ENCODE measurements around the gene HIGD1C. TPM values are rescaled to one million over a fixed set of nuclear protein-coding genes. Genes with fewer than 3 reads are reported as not detected.
"Not testable (repeated sequence)": the region's sequence is repeated elsewhere in the genome, so short reads cannot be mapped to it uniquely, and the experiment has no call there.

Gene HIGD1C
- total and polyA plus RNA-seq, 5 donors from 2014 or later = not detected

DNA sequence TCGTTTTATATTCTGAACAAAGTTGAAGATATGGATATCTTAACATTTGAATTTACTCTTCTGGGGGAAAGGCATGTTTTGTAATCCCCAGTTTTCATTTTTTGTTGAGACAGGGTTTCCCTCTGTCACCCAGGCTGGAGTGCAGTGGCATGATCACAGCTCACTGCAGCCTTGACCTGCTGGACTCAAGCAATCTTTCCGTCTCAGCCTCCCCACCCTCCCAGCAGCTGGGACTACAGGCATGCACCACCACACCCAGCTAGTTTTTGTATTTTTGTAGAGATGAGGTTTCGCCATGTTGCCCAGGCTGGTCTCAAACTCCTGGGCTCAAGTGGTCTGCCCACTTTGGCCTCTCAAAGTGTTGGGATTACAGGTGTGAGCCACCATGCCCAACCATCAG lies 25.4 kb upstream of the HIGD1C start:
- H3K9me3 Mint-ChIP-seq; H3K27me3 ChIP-seq (ENCODE audit: control insufficient read depth, insufficient read depth, low read length); ATAC-seq (ENCODE audit: low read depth in 2 of 2); H3K27me3 Mint-ChIP-seq; H3K36me3 Mint-ChIP-seq; DNase-seq; H3K9me3 ChIP-seq (ENCODE audit: control insufficient read depth in 2 of 2, low read length in 2 of 2); H3K27ac ChIP-seq (ENCODE audit: insufficient read depth, low read length, poor library complexity, severe bottlenecking); H3K36me3 ChIP-seq (ENCODE audit: control insufficient read depth, insufficient read depth, low read length): not testable (repeated sequence)
- Mint-ChIP-seq H3K4me3 (peak overlapping the region; percentile 87 to 98 (median 94)), H3K27ac (peak overlapping the region; percentile 1 to 80 (median 27)), H3K4me1 (peaks cover 12 to 64% (median 47%) of the 10 kb centered on the region in 4 donors)
- Histone ChIP-seq H3K4me1 (ENCODE audit: control insufficient read depth, insufficient read depth, low read length, poor library complexity, severe bottlenecking) (peaks cover 24% of the 10 kb centered on the region), H3K4me3 (ENCODE audit: low read depth, low read length) (peak overlapping the region; percentile 93)

DNA sequence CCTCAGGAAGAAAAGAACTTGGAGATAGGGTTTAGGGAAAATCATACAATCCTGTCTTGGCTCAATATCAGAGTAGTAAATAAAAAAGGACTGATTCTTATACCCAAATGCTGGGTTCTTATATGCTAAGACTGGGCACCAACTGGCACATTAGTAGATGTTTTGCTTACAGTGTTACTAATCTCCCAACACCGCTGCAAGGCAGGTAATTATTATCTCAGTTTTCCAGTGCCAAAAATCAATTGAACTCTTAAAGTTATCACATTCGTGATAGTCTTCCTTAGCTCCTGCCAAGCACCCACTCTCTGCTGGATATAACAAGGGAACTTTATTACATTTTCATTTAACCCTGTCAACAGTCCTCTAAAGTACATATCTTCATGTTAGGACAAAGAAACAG lies 25.0 kb upstream of the HIGD1C start:
- Mint-ChIP-seq H3K9me3 (peaks cover 0 to 1% (median 0%) of the 10 kb centered on the region in 7 donors), H3K27ac (peak overlapping the region; percentile 6 to 80 (median 27)), H3K27me3 (peaks cover 6% of the 10 kb centered on the region), H3K4me3 (peak overlapping the region; percentile 87 to 98 (median 94)), H3K36me3 (peaks cover 12% of the 10 kb centered on the region), H3K4me1 (peaks cover 12 to 68% (median 45%) of the 10 kb centered on the region in 4 donors)
- peaks cover 24% of the 10 kb centered on the region for H3K4me1 ChIP-seq (ENCODE audit: control insufficient read depth, insufficient read depth, low read length, poor library complexity, severe bottlenecking)
- H3K27me3 ChIP-seq (ENCODE audit: control insufficient read depth, insufficient read depth, low read length) = no peaks in the 10 kb centered on the region
- ATAC-seq (ENCODE audit: low read depth in 2 of 2) (no peak), DNase-seq (no peak)
- peak overlapping the region; percentile 93 for H3K4me3 ChIP-seq (ENCODE audit: low read depth, low read length)
- H3K36me3 ChIP-seq (ENCODE audit: control insufficient read depth, insufficient read depth, low read length) = no peaks in the 10 kb centered on the region
- H3K27ac ChIP-seq (ENCODE audit: insufficient read depth, low read length, poor library complexity, severe bottlenecking) = no peak overlapping the region
- H3K9me3 ChIP-seq (ENCODE audit: control insufficient read depth in 2 of 2, low read length in 2 of 2) = no peaks in the 10 kb centered on the region

DNA sequence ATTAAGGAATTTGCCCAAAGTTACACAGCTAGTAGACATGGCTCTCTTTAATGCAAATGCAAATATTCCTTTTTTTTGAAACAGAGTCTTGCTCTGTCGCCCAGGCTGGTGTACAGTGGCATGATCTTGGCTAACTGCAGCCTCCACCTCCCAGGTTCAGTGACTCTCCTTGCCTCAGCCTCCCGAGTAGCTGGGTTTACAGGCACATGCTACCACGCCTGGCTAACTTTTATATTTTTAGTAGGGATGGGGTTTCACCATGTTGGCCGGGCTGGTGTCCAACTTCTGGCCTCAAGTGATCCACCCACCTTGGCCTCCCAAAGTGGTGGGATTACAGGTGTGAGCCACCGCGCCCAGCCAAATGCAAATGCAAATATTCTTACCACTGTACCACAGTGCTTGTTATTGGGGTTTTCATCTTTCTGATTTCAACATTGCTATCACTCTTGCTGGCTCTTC lies 24.5 kb upstream of the HIGD1C start:
- peaks cover 12 to 70% (median 45%) of the 10 kb centered on the region in 4 donors for H3K4me1 Mint-ChIP-seq
- Histone ChIP-seq H3K4me3 (ENCODE audit: low read depth, low read length) (peak overlapping the region; percentile 93), H3K27ac (ENCODE audit: insufficient read depth, low read length, poor library complexity, severe bottlenecking) (no peak overlapping the region)

DNA sequence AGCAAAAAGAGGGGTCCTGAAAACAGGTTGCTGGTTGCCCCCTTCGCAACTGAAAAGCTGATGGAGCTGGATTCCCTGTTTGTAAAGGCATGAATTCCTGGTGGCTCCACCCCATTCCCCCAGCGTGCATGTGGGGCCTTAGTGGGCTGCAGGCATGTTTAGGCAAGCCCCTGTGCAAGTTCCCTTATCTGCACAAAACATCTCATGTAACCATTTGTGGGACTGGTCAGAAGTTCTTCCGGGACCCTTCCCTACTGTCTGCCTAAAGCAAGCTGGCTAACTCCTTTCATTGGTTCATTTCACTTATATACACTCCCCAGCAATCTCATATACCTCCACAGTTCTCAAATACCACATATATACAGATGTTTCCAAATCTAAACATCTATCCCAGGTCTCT lies 24.0 kb upstream of the HIGD1C start:
- Mint-ChIP-seq H3K9me3 (peaks cover 0 to 1% (median 0%) of the 10 kb centered on the region in 7 donors), H3K27ac (peak overlapping the region; percentile 17 to 27 (median 21)), H3K4me1 (peaks cover 12 to 72% (median 44%) of the 10 kb centered on the region in 4 donors), H3K27me3 (peaks cover 6% of the 10 kb centered on the region), H3K36me3 (peaks cover 18% of the 10 kb centered on the region), H3K4me3 (peak overlapping the region; percentile 87 to 98 (median 94))
- Histone ChIP-seq H3K36me3 (ENCODE audit: control insufficient read depth, insufficient read depth, low read length) (no peaks in the 10 kb centered on the region), H3K27me3 (ENCODE audit: control insufficient read depth, insufficient read depth, low read length) (no peaks in the 10 kb centered on the region), H3K4me3 (ENCODE audit: low read depth, low read length) (peak overlapping the region; percentile 93), H3K9me3 (ENCODE audit: control insufficient read depth in 2 of 2, low read length in 2 of 2) (no peaks in the 10 kb centered on the region), H3K4me1 (ENCODE audit: control insufficient read depth, insufficient read depth, low read length, poor library complexity, severe bottlenecking) (peaks cover 21% of the 10 kb centered on the region), H3K27ac (ENCODE audit: insufficient read depth, low read length, poor library complexity, severe bottlenecking) (no peak overlapping the region)
- ATAC-seq (ENCODE audit: low read depth in 2 of 2) = no peak
- DNase-seq = no peak

More for the DNA sequence above, 24.5 kb upstream of the HIGD1C start:
- peaks cover 17% of the 10 kb centered on the region for H3K36me3 Mint-ChIP-seq
- no peaks in the 10 kb centered on the region for H3K9me3 ChIP-seq (ENCODE audit: control insufficient read depth in 2 of 2, low read length in 2 of 2)
- peak overlapping the region; percentile 87 to 98 (median 94) for H3K4me3 Mint-ChIP-seq
- no peaks in the 10 kb centered on the region for H3K27me3 ChIP-seq (ENCODE audit: control insufficient read depth, insufficient read depth, low read length)
- H3K27ac Mint-ChIP-seq = peak overlapping the region; percentile 27 to 69 (median 66)
- DNase-seq (no peak), ATAC-seq (ENCODE audit: low read depth in 2 of 2) (no peak)
- peaks cover 24% of the 10 kb centered on the region for H3K4me1 ChIP-seq (ENCODE audit: control insufficient read depth, insufficient read depth, low read length, poor library complexity, severe bottlenecking)
- no peaks in the 10 kb centered on the region for H3K36me3 ChIP-seq (ENCODE audit: control insufficient read depth, insufficient read depth, low read length)
- peaks cover 0 to 1% (median 0%) of the 10 kb centered on the region in 7 donors for H3K9me3 Mint-ChIP-seq
- peaks cover 6% of the 10 kb centered on the region for H3K27me3 Mint-ChIP-seq

DNA sequence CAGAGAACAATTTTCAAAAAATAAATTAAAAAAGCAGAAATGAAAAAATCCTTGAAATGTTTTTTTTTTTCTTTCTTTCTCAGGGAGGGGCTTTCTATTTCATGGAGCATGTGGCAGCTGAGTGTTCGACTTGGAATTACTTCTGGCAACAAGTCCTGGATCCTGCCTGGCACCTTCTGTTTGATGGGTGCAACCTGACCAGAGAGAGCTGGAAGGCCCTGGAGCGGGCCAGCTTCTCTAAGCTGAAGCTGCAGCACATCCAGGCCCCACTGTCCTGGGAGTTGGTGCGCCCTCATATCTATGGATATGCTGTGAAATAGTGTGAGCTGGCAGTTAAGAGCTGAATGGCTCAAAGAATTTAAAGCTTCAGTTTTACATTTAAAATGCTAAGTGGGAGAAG lies 22.5 kb upstream of the HIGD1C start:
- ATAC-seq (ENCODE audit: low read depth in 2 of 2) (no peak), DNase-seq (no peak)
- Mint-ChIP-seq H3K27me3 (no peaks in the 10 kb centered on the region), H3K4me3 (peak overlapping the region in 2 of 4 donors; percentile 13 to 56), H3K36me3 (peaks cover 18% of the 10 kb centered on the region), H3K4me1 (peaks cover 12 to 65% (median 38%) of the 10 kb centered on the region in 4 donors), H3K27ac (peak overlapping the region in 1 of 3 donors; percentile 57), H3K9me3 (no peaks in the 10 kb centered on the region)
- Histone ChIP-seq H3K4me3 (ENCODE audit: low read depth, low read length) (no peak overlapping the region), H3K36me3 (ENCODE audit: control insufficient read depth, insufficient read depth, low read length) (no peaks in the 10 kb centered on the region), H3K9me3 (ENCODE audit: control insufficient read depth in 2 of 2, low read length in 2 of 2) (no peaks in the 10 kb centered on the region), H3K4me1 (ENCODE audit: control insufficient read depth, insufficient read depth, low read length, poor library complexity, severe bottlenecking) (peaks cover 8% of the 10 kb centered on the region), H3K27me3 (ENCODE audit: control insufficient read depth, insufficient read depth, low read length) (no peaks in the 10 kb centered on the region), H3K27ac (ENCODE audit: insufficient read depth, low read length, poor library complexity, severe bottlenecking) (no peak overlapping the region)

DNA sequence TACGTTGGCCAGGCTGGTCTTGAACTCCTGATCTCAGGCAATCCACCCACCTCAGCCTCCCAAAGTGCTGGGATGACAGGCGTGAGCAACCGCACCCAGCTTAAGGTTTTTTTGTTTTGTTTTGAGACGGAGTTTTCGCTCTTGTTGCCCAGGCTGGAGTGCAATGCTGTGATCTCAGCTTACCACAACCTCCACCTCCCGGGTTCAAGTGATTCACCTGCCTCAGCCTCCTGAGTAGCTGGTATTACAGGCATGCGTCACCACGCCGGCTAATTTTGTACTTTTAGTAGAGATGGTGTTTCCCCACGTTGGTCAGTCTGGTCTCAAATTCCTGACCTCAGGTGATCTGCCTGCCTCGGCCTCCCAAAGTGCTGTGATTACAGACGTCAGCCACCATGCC lies 21.9 kb upstream of the HIGD1C start:
- not testable (repeated sequence) for H3K4me3 ChIP-seq (ENCODE audit: low read depth, low read length); H3K27ac ChIP-seq (ENCODE audit: insufficient read depth, low read length, poor library complexity, severe bottlenecking); H3K4me3 Mint-ChIP-seq; DNase-seq; H3K27me3 ChIP-seq (ENCODE audit: control insufficient read depth, insufficient read depth, low read length); H3K9me3 Mint-ChIP-seq; H3K9me3 ChIP-seq (ENCODE audit: control insufficient read depth in 2 of 2, low read length in 2 of 2); H3K27me3 Mint-ChIP-seq; H3K36me3 ChIP-seq (ENCODE audit: control insufficient read depth, insufficient read depth, low read length); H3K4me1 ChIP-seq (ENCODE audit: control insufficient read depth, insufficient read depth, low read length, poor library complexity, severe bottlenecking); ATAC-seq (ENCODE audit: low read depth in 2 of 2)
- Mint-ChIP-seq H3K36me3 (peaks cover 18% of the 10 kb centered on the region), H3K4me1 (peaks cover 12 to 62% (median 34%) of the 10 kb centered on the region in 4 donors), H3K27ac (peak overlapping the region in 1 of 3 donors; percentile 16)

DNA sequence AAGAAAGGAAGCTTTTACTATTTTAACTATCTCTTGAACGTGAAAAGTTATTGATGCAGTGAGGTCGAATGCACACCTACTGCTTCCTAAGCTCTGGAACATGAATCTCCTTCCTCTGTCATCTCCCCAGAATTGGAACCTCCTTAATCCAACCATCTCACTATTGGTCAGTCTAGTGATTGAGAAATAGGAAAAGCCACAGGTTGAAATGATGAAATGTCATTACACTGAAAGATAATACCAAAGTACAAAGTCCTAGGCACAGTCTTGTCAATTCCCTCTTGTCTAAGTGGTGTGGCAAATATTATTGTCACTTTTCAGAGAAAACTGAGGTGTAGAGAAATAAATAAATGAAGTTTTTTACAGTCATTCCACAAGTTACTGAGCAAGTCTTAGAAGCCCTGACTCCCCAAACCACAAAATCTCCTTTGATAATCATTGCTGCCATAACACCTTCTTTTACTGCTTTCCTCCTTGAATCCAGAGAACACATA lies 19.5 kb upstream of the HIGD1C start:
- Mint-ChIP-seq H3K27me3 (no peaks in the 10 kb centered on the region), H3K4me3 (no peak overlapping the region)
- H3K27ac ChIP-seq (ENCODE audit: insufficient read depth, low read length, poor library complexity, severe bottlenecking) = no peak overlapping the region

More for the DNA sequence above, 19.5 kb upstream of the HIGD1C start:
- ATAC-seq (ENCODE audit: low read depth in 2 of 2) (no peak), DNase-seq (no peak)
- Histone ChIP-seq H3K27me3 (ENCODE audit: control insufficient read depth, insufficient read depth, low read length) (no peaks in the 10 kb centered on the region), H3K9me3 (ENCODE audit: control insufficient read depth in 2 of 2, low read length in 2 of 2) (peaks cover 2 to 8% of the 10 kb centered on the region in 2 experiments), H3K4me1 (ENCODE audit: control insufficient read depth, insufficient read depth, low read length, poor library complexity, severe bottlenecking) (no peaks in the 10 kb centered on the region), H3K36me3 (ENCODE audit: control insufficient read depth, insufficient read depth, low read length) (peaks cover 2% of the 10 kb centered on the region), H3K4me3 (ENCODE audit: low read depth, low read length) (no peak overlapping the region)
- peaks cover 9 to 43% (median 21%) of the 10 kb centered on the region in 4 donors for H3K4me1 Mint-ChIP-seq
- peaks cover 22% of the 10 kb centered on the region for H3K36me3 Mint-ChIP-seq
- H3K9me3 Mint-ChIP-seq = peaks cover 0 to 4% (median 0%) of the 10 kb centered on the region in 7 donors
- H3K27ac Mint-ChIP-seq = no peak overlapping the region
